ENCODE data around the gene NPDC1.

Gene NPDC1

GRCh38 chr9:137023157-137023556, 22.8 kb downstream of the NPDC1 start:
- DNase-seq: no peak

GRCh38 chr9:137022662-137023008, 23.3 kb downstream of the NPDC1 start:
- DNase-seq: no peak

- no peak for DNase-seq
Observed at GRCh38 chr9:137021979-137022661, 23.9 kb downstream of the NPDC1 start.

GRCh38 chr9:137021568-137021978, 24.4 kb downstream of the NPDC1 start:
- DNase-seq: no peak

- DNase-seq: no peak
Observed at GRCh38 chr9:137020771-137021567, 25.0 kb downstream of the NPDC1 start.

GRCh38 chr9:137019891-137020683, 25.9 kb downstream of the NPDC1 start:
- DNase-seq: no peak

GRCh38 chr9:137018761-137019559, 27.0 kb downstream of the NPDC1 start:
- no peak for DNase-seq

GRCh38 chr9:137017791-137018497, 28.0 kb downstream of the NPDC1 start:
- DNase-seq: no peak

- DNase-seq: no peak
Observed at GRCh38 chr9:137017071-137017470, 28.9 kb downstream of the NPDC1 start.

GRCh38 chr9:137016436-137016835, 29.5 kb downstream of the NPDC1 start:
- no peak for DNase-seq

- no peak for DNase-seq
Observed at GRCh38 chr9:137015976-137016375, 30.0 kb downstream of the NPDC1 start.

GRCh38 chr9:137015540-137015930, 30.4 kb downstream of the NPDC1 start:
- DNase-seq: no peak

- DNase-seq: no peak
Observed at GRCh38 chr9:137014776-137015539, 31.0 kb downstream of the NPDC1 start.

- DNase-seq: no peak
Observed at GRCh38 chr9:137014166-137014565, 31.8 kb downstream of the NPDC1 start.

- no peak for DNase-seq
Observed at GRCh38 chr9:137013571-137013940, 32.4 kb downstream of the NPDC1 start.

GRCh38 chr9:137012694-137013570, 33.0 kb downstream of the NPDC1 start:
- no peak for DNase-seq

- no peak for DNase-seq
Observed at GRCh38 chr9:137011907-137012675, 33.9 kb downstream of the NPDC1 start.

GRCh38 chr9:137011156-137011555, 34.8 kb downstream of the NPDC1 start:
- DNase-seq: no peak

GRCh38 chr9:137009938-137010732, 35.8 kb downstream of the NPDC1 start:
- DNase-seq: no peak
